CD14-positive monocyte (primary cell): ENCODE results near the gene GPR26. TPM values are rescaled to one million over a fixed set of nuclear protein-coding genes. Genes with fewer than 3 reads are reported as not detected.

Experiments used
- DNase-seq, 3 donors: peaks; one replicate each; pipeline ENCODE4 v3.0.0-alpha.2; 2011 to 2022
- H2AFZ ChIP-seq: 2 replicates; pipeline ENCODE4 v1.6.0; 2012; ENCODE audit warnings: mild to moderate bottlenecking, low read depth, low read length, inconsistent platforms; ENCODE audit not compliant: insufficient read depth, poor library complexity, severe bottlenecking
- H3K27ac ChIP-seq, 2 donors: 1 replicate in 1 of 2; 2 replicates in 1 of 2; pipeline ENCODE4 v1.5.1; 2012 to 2013; ENCODE audit warnings: low read length in 2 of 2, control low read depth in 1 of 2, inconsistent platforms in 1 of 2, low read depth in 1 of 2, mild to moderate bottlenecking in 1 of 2
- H3K27me3 ChIP-seq, 2 donors: one replicate each; pipeline versions ENCODE4 v1.6.0 to v1.6.1; 2011 to 2013; ENCODE audit warnings: low read length in 2 of 2; ENCODE audit not compliant: control insufficient read depth in 2 of 2, insufficient read depth in 2 of 2
- H3K36me3 ChIP-seq, 2 donors: replicated peaks in 1 of 2; 1 replicate in 1 of 2; 2 replicates in 1 of 2; pipeline versions ENCODE4 v1.5.1 to v1.6.1; 2012 to 2013; ENCODE audit warnings: low read length in 2 of 2, control low read depth in 1 of 2, inconsistent platforms in 1 of 2, mild to moderate bottlenecking in 1 of 2; ENCODE audit not compliant: insufficient read depth in 2 of 2, control insufficient read depth in 1 of 2
- H3K4me1 ChIP-seq, 2 donors: 1 replicate in 1 of 2; 2 replicates in 1 of 2; pipeline versions ENCODE4 v1.5.1 to v1.6.1; 2012 to 2013; ENCODE audit warnings: low read length in 2 of 2, control low read depth in 1 of 2, inconsistent platforms in 1 of 2, mild to moderate bottlenecking in 1 of 2, moderate library complexity in 1 of 2; ENCODE audit not compliant: insufficient read depth in 2 of 2, control insufficient read depth in 1 of 2
- H3K4me2 ChIP-seq: replicated peaks from 2 replicates; pipeline ENCODE3; 2012; ENCODE audit warnings: low read length, moderate library complexity, mild to moderate bottlenecking; ENCODE audit not compliant: poor library complexity, severe bottlenecking; ENCODE audit errors: extremely low read depth
- H3K4me3 ChIP-seq, 3 experiments: fragments of 200-600 bp in 1 of 3; sonication (generic) in 1 of 3; replicated peaks in 1 of 3; 1 replicate in 2 of 3; 2 replicates in 1 of 3; pipeline ENCODE4 v1.5.1; 2011 to 2013; ENCODE audit warnings: low read length in 3 of 3, mild to moderate bottlenecking in 3 of 3, control low read depth in 2 of 3, low read depth in 2 of 3, inconsistent platforms in 1 of 3, moderate library complexity in 1 of 3
- H3K79me2 ChIP-seq: 2 replicates; pipeline ENCODE4 v1.6.0; 2012; ENCODE audit warnings: mild to moderate bottlenecking, control low read depth, inconsistent platforms, low read length, moderate library complexity; ENCODE audit not compliant: insufficient read depth
- H3K9ac ChIP-seq: 2 replicates; pipeline ENCODE4 v1.6.0; 2017; ENCODE audit warnings: low read length, mild to moderate bottlenecking; ENCODE audit not compliant: insufficient read depth, poor library complexity, severe bottlenecking
- H3K9me3 ChIP-seq, 2 donors: replicated peaks in 1 of 2; 1 replicate in 1 of 2; 2 replicates in 1 of 2; pipeline versions ENCODE4 v1.5.1 to v1.6.1; 2012 to 2013; ENCODE audit warnings: low read length in 2 of 2, control low read depth in 1 of 2; ENCODE audit not compliant: control insufficient read depth in 1 of 2, insufficient read depth in 1 of 2
- H4K20me1 ChIP-seq: 2 replicates; pipeline ENCODE4 v1.6.0; 2012; ENCODE audit warnings: mild to moderate bottlenecking, low read length, control low read depth, moderate library complexity; ENCODE audit not compliant: insufficient read depth
- H3K27ac Mint-ChIP-seq, 7 donors: one replicate each; pipeline ENCODE4 v1.8.0; 2020; ENCODE audit warnings: mild to moderate bottlenecking in 7 of 7, mixed read lengths in 7 of 7, moderate library complexity in 6 of 7, inconsistent platforms in 2 of 7
- H3K27me3 Mint-ChIP-seq, 3 donors: one replicate each; pipeline ENCODE4 v1.8.0; 2021 to 2022; ENCODE audit warnings: low read depth in 3 of 3, mild to moderate bottlenecking in 3 of 3, mixed read lengths in 3 of 3, moderate library complexity in 3 of 3, inconsistent platforms in 1 of 3
- H3K36me3 Mint-ChIP-seq, 2 donors: one replicate each; pipeline ENCODE4 v1.8.0; 2020; ENCODE audit warnings: mixed read lengths in 2 of 2, inconsistent platforms in 1 of 2, mild to moderate bottlenecking in 1 of 2
- H3K4me1 Mint-ChIP-seq: one replicate; pipeline ENCODE4 v1.8.0; 2020; ENCODE audit warnings: mild to moderate bottlenecking, mixed read lengths
- H3K4me3 Mint-ChIP-seq, 2 donors: one replicate each; pipeline ENCODE4 v1.8.0; 2020; ENCODE audit warnings: mild to moderate bottlenecking in 2 of 2, mixed read lengths in 2 of 2, moderate library complexity in 1 of 2
- H3K9me3 Mint-ChIP-seq, 7 donors: one replicate each; pipeline ENCODE4 v1.8.0; 2020 to 2022; ENCODE audit warnings: mixed read lengths in 7 of 7, mild to moderate bottlenecking in 6 of 7, moderate library complexity in 6 of 7, inconsistent platforms in 2 of 7
- CTCF ChIP-seq: fragments of 200-600 bp; IDR thresholded peaks from one replicate; pipeline ENCODE4 v1.8.0; 2022; ENCODE audit warnings: antibody characterized with exemption, mild to moderate bottlenecking
- WGBS: methylation state at CpG from one replicate; pipeline ENCODE4 v1.1.5; 2013; ENCODE audit warnings: missing lambda C conversion rate; ENCODE audit not compliant: insufficient coverage; 5-methylcytosine and 5-hydroxymethylcytosine counted together
- intact Hi-C, 2 donors: fragments of 100-400 bp; cut with micrococcal nuclease; formaldehyde crosslinking; loops; one replicate each; pipeline versions ENCODE4 v1.15.0 to v1.15.1; 2023
- polyA plus RNA-seq, 3 donors: library from polyadenylated mRNA; depleted of rRNA in 1 of 3; unstranded in 2 of 3; stranded (reverse) in 1 of 3; fragments of 300-500 nt in 2 of 3; fragments of >200 nt in 1 of 3; fragmentation: Illumina TruSeq in 2 of 3; gene quantifications; 1 replicate in 2 of 3; 2 replicates in 1 of 3; pipeline ENCODE4 v1.2.3, GENCODE V29; 2012 to 2021

Gene GPR26
- polyA plus RNA-seq, 3 donors, result not detected

- no peak overlapping the region for H3K27ac ChIP-seq
- no peaks in the 10 kb centered on the region for H3K27me3 ChIP-seq
- H3K27me3 Mint-ChIP-seq, result peaks cover 1 to 11% (median 2%) of the 10 kb centered on the region in 3 donors
- WGBS, result no CpG with 5 or more reads among the region's 2 CpGs
- H3K4me3 ChIP-seq, result no peak overlapping the region
- intact Hi-C loops, result no loop called here
- no peaks in the 10 kb centered on the region for H4K20me1 ChIP-seq
- no peaks in the 10 kb centered on the region for H3K36me3 Mint-ChIP-seq
- no peaks in the 10 kb centered on the region for H3K79me2 ChIP-seq
- H3K4me3 Mint-ChIP-seq, result no peak overlapping the region
- no peaks in the 10 kb centered on the region for H3K9me3 ChIP-seq
- no peak for TF ChIP-seq CTCF
- H3K4me1 Mint-ChIP-seq, result no peaks in the 10 kb centered on the region
- H3K9me3 Mint-ChIP-seq, result peaks cover 0 to 2% (median 0%) of the 10 kb centered on the region in 7 donors
- no peaks in the 10 kb centered on the region for H3K36me3 ChIP-seq
- H3K27ac Mint-ChIP-seq, result no peak overlapping the region
- H3K4me2 ChIP-seq, result no peak overlapping the region
- H3K9ac ChIP-seq, result no peak overlapping the region
- H2AFZ ChIP-seq, result no peak overlapping the region
- no peak for DNase-seq
- H3K4me1 ChIP-seq, result no peaks in the 10 kb centered on the region
These were observed 44.7 kb upstream of the GPR26 start for GRCh38 chr10:123621492-123621891.

GRCh38 chr10:123621916-123622315, 44.2 kb upstream of the GPR26 start:
- Histone ChIP-seq H2AFZ (no peak overlapping the region), H3K4me3 (no peak overlapping the region), H3K9me3 (no peaks in the 10 kb centered on the region), H3K27me3 (no peaks in the 10 kb centered on the region), H3K9ac (no peak overlapping the region), H3K79me2 (no peaks in the 10 kb centered on the region), H4K20me1 (no peaks in the 10 kb centered on the region), H3K4me1 (no peaks in the 10 kb centered on the region), H3K4me2 (no peak overlapping the region), H3K27ac (no peak overlapping the region), H3K36me3 (no peaks in the 10 kb centered on the region)
- no peak for DNase-seq
- no peak overlapping the region for H3K27ac Mint-ChIP-seq
- no CpG with 5 or more reads among the region's 2 CpGs for WGBS
- intact Hi-C loops, result no loop called here
- H3K9me3 Mint-ChIP-seq, result peaks cover 0 to 2% (median 0%) of the 10 kb centered on the region in 7 donors
- no peak overlapping the region for H3K4me3 Mint-ChIP-seq
- H3K4me1 Mint-ChIP-seq, result no peaks in the 10 kb centered on the region
- no peak for TF ChIP-seq CTCF
- peaks cover 2 to 11% (median 2%) of the 10 kb centered on the region in 3 donors for H3K27me3 Mint-ChIP-seq
- no peaks in the 10 kb centered on the region for H3K36me3 Mint-ChIP-seq
